ENCODE measurements around the gene ANKRD7.

DNA sequence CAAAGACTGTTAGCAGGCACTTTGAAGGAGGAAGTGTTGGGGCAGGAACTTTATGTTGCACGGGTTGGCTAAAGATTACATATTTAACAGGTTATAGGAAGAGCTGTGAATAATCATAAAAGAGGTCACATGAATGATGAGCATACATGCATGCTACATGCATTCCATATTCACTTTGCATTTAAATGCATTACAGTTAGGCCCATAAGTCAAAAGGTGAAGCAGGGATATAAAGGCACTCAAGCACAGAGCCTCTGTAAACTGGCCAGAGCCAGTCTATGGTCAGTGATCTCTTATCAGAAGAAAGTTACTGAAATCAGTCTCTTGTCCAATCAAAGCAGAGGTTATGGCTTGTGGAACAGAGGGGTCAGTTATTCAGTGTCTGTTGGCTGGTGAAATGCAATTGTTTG is 7.3 kb upstream of the ANKRD7 start:
- TF ChIP-seq, protein P1, sequence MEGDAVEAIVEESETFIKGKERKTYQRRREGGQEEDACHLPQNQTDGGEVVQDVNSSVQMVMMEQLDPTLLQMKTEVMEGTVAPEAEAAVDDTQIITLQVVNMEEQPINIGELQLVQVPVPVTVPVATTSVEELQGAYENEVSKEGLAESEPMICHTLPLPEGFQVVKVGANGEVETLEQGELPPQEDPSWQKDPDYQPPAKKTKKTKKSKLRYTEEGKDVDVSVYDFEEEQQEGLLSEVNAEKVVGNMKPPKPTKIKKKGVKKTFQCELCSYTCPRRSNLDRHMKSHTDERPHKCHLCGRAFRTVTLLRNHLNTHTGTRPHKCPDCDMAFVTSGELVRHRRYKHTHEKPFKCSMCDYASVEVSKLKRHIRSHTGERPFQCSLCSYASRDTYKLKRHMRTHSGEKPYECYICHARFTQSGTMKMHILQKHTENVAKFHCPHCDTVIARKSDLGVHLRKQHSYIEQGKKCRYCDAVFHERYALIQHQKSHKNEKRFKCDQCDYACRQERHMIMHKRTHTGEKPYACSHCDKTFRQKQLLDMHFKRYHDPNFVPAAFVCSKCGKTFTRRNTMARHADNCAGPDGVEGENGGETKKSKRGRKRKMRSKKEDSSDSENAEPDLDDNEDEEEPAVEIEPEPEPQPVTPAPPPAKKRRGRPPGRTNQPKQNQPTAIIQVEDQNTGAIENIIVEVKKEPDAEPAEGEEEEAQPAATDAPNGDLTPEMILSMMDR (conservative IDR thresholded peaks at IDR 0.05), result no peak
- no peak for TF ChIP-seq ZFX (IDR thresholded peaks at IDR 0.05)
